AG04449 (cell line): Measurements from ENCODE around the gene EYS.

Experiments used
- CTCF ChIA-PET: fragments of 350-600 bp; formaldehyde crosslinking; extraction: SDS; loops from one replicate; lab custom pipeline; 2021; ENCODE audit warnings: antibody characterized with exemption; lab: Yijun Ruan, JAX
- POLR2A ChIA-PET: fragments of 400-600, 350-600 bp; formaldehyde crosslinking; extraction: SDS; loops from one replicate; lab custom pipeline; 2020; ENCODE audit warnings: antibody characterized with exemption, inconsistent platforms; lab: Yijun Ruan, JAX
- DNase-seq: peaks from one replicate; pipeline ENCODE4 v3.0.0-alpha.2; 2010; ENCODE audit warnings: low read depth, low spot score
- H3K4me3 ChIP-seq: 2 replicates; pipeline ENCODE4 v1.5.1; 2011; ENCODE audit warnings: low read depth, mild to moderate bottlenecking, control low read depth, low read length
- CTCF ChIP-seq: IDR thresholded peaks from one replicate; pipeline ENCODE4 v1.5.1; 2011; ENCODE audit warnings: mild to moderate bottlenecking, moderate library complexity, low read length, control low read depth, inconsistent platforms; ENCODE audit not compliant: insufficient read depth; ENCODE audit errors: missing control alignments

EYS gene

GRCh38 chr6:65680232-65680631 lies 26.8 kb downstream of the EYS start:
- TF ChIP-seq CTCF = no peak
- ChIA-PET CTCF (no interaction called here), POLR2A (no interaction called here)
- no peak overlapping the region for H3K4me3 ChIP-seq
- no peak for DNase-seq

- ChIA-PET POLR2A (no interaction called here), CTCF (no interaction called here)
- H3K4me3 ChIP-seq = no peak overlapping the region
- no peak for DNase-seq
- no peak for TF ChIP-seq CTCF
Measured at GRCh38 chr6:65671922-65672321, 35.1 kb downstream of the EYS start.

GRCh38 chr6:65667916-65668656 lies 38.9 kb downstream of the EYS start:
- DNase-seq = no peak
- no peak for TF ChIP-seq CTCF
- ChIA-PET CTCF (no interaction called here), POLR2A (no interaction called here)
- no peak overlapping the region for H3K4me3 ChIP-seq

- no peak for DNase-seq
- H3K4me3 ChIP-seq = no peak overlapping the region
- ChIA-PET CTCF (no interaction called here), POLR2A (no interaction called here)
- TF ChIP-seq CTCF = no peak
Measured at GRCh38 chr6:65650086-65650485, 56.9 kb downstream of the EYS start.

GRCh38 chr6:65649392-65649791 lies 57.6 kb downstream of the EYS start:
- DNase-seq = no peak
- ChIA-PET CTCF (no interaction called here), POLR2A (no interaction called here)
- TF ChIP-seq CTCF = no peak
- no peak overlapping the region for H3K4me3 ChIP-seq

- CTCF ChIA-PET = no interaction called here
- no peak for DNase-seq
Measured at GRCh38 chr6:65646544-65646943, 60.5 kb downstream of the EYS start.

More at GRCh38 chr6:65646544-65646943, 60.5 kb downstream of the EYS start:
- POLR2A ChIA-PET = no interaction called here
- no peak for TF ChIP-seq CTCF
- H3K4me3 ChIP-seq = no peak overlapping the region
